ENCODE data around the gene C1QTNF4. TPM values are rescaled to one million over a fixed set of nuclear protein-coding genes. Genes with fewer than 3 reads are reported as not detected.
"Not testable (repeated sequence)": the region's sequence is repeated elsewhere in the genome, so short reads cannot be mapped to it uniquely, and the experiment has no call there.

Gene C1QTNF4
- total RNA-seq, 1 experiment from 2014 or later = 0.42 TPM

DNA sequence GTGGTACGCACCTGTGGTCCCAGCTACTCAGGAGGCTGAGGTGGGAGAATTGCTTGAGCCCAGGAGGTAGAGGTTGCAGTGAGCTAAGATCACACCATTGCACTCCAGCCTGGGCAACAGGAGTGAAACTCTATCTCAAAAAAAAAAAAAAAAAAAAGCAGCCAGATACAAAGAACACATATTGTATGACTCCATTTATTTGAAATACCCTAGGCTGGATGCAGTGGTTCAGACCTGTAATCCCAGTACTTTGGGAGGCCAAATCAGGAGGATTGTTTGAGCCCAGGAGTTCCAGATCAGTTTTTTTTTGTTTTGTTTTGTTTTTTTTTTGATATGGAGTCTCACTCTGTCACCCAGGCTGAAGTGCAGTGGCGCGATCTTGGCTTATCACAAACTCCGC, 31.8 kb downstream of the C1QTNF4 start:
- DNase-seq (ENCODE audit: unreplicated experiment); H3K9me3 Mint-ChIP-seq (ENCODE audit: unreplicated experiment); H3K27me3 Mint-ChIP-seq (ENCODE audit: insufficient read depth, unreplicated experiment); BruUV-seq (replicated peaks); H3K36me3 Mint-ChIP-seq (ENCODE audit: insufficient read depth, unreplicated experiment); H3K4me3 Mint-ChIP-seq (ENCODE audit: unreplicated experiment); H3K4me1 Mint-ChIP-seq (ENCODE audit: insufficient read depth, unreplicated experiment); CTCF ChIA-PET; intact Hi-C loops (cut with micrococcal nuclease); H3K27ac Mint-ChIP-seq (ENCODE audit: low read depth, unreplicated experiment): not testable (repeated sequence)
- POLR2A ChIA-PET = interaction anchor here (1.2 kb wide), 1 partner anchor 10 kb away, joined by 5 read pairs; no protein-coding TSS in a partner anchor

GRCh38 chr11:47560426-47560825, 33.8 kb downstream of the C1QTNF4 start:
- CTCF ChIA-PET = interaction anchor here (0.7 to 0.8 kb wide), 2 partner anchors 28 to 136 kb away, joined by 3 to 6 read pairs; no protein-coding TSS in a partner anchor
- Mint-ChIP-seq H3K4me3 (ENCODE audit: unreplicated experiment) (no peak overlapping the region), H3K36me3 (ENCODE audit: insufficient read depth, unreplicated experiment) (no peaks in the 10 kb centered on the region), H3K27ac (ENCODE audit: low read depth, unreplicated experiment) (no peak overlapping the region), H3K27me3 (ENCODE audit: insufficient read depth, unreplicated experiment) (no peaks in the 10 kb centered on the region), H3K9me3 (ENCODE audit: unreplicated experiment) (no peaks in the 10 kb centered on the region), H3K4me1 (ENCODE audit: insufficient read depth, unreplicated experiment) (peaks cover 6% of the 10 kb centered on the region)
- POLR2A ChIA-PET = no interaction called here
- no peak for TF ChIP-seq CTCF (IDR thresholded peaks at IDR 0.05; ENCODE audit: unreplicated experiment)
- DNase-seq (ENCODE audit: unreplicated experiment) = peak; percentile 37
- BruUV-seq (replicated peaks) = no TSS peak
- intact Hi-C loops (cut with micrococcal nuclease) = no loop called here

- ChIA-PET POLR2A (no interaction called here), CTCF (no interaction called here)
- no peaks in the 10 kb centered on the region for H3K27me3 Mint-ChIP-seq (ENCODE audit: insufficient read depth, unreplicated experiment)
- H3K27ac Mint-ChIP-seq (ENCODE audit: low read depth, unreplicated experiment) = no peak overlapping the region
- peaks cover 6% of the 10 kb centered on the region for H3K4me1 Mint-ChIP-seq (ENCODE audit: insufficient read depth, unreplicated experiment)
- no peak overlapping the region for H3K4me3 Mint-ChIP-seq (ENCODE audit: unreplicated experiment)
- no TSS peak for BruUV-seq (replicated peaks)
- no peak for TF ChIP-seq CTCF (IDR thresholded peaks at IDR 0.05; ENCODE audit: unreplicated experiment)
- no peaks in the 10 kb centered on the region for H3K9me3 Mint-ChIP-seq (ENCODE audit: unreplicated experiment)
- intact Hi-C loops (cut with micrococcal nuclease) = no loop called here
- DNase-seq (ENCODE audit: unreplicated experiment) = no peak
- H3K36me3 Mint-ChIP-seq (ENCODE audit: insufficient read depth, unreplicated experiment) = no peaks in the 10 kb centered on the region
Observed at GRCh38 chr11:47558695-47559094, 35.5 kb downstream of the C1QTNF4 start.

DNA sequence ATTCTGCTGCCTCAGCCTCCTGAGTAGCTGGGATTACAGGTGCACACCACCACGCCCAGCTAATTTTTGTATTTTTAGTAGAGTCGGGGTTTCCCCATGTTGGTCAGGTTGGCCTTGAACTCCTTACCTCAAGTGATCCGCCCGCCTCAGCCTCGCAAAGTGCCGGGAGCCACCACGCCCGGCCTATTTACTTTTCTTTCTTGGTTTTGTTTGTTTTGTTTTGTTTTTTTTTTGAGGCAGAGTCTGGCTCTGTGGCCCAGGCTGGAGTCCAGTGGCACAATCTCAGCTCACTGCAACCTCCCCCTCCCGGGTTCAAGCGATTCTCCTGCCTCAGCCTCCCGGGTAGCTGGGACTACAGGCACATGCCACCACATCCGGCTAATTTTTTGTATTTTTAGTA, 37.2 kb downstream of the C1QTNF4 start:
- H3K9me3 Mint-ChIP-seq (ENCODE audit: unreplicated experiment); BruUV-seq (replicated peaks); H3K36me3 Mint-ChIP-seq (ENCODE audit: insufficient read depth, unreplicated experiment); intact Hi-C loops (cut with micrococcal nuclease); H3K27me3 Mint-ChIP-seq (ENCODE audit: insufficient read depth, unreplicated experiment); H3K27ac Mint-ChIP-seq (ENCODE audit: low read depth, unreplicated experiment); POLR2A ChIA-PET; H3K4me3 Mint-ChIP-seq (ENCODE audit: unreplicated experiment); DNase-seq (ENCODE audit: unreplicated experiment): not testable (repeated sequence)
- H3K4me1 Mint-ChIP-seq (ENCODE audit: insufficient read depth, unreplicated experiment) = peaks cover 11% of the 10 kb centered on the region
- CTCF ChIA-PET = interaction anchor here (0.5 to 1.7 kb wide), 4 partner anchors 12 to 66 kb away, joined by 3 to 4 read pairs (median 3); no protein-coding TSS in a partner anchor

- intact Hi-C loops (cut with micrococcal nuclease) = loop anchor here (5.0 kb wide), 2 partner anchors 56 to 86 kb away; no protein-coding TSS in a partner anchor
- H3K4me3 Mint-ChIP-seq (ENCODE audit: unreplicated experiment) = peak overlapping the region; percentile 100
- peak overlapping the region; percentile 96 for H3K27ac Mint-ChIP-seq (ENCODE audit: low read depth, unreplicated experiment)
- ChIA-PET CTCF (interaction anchor here (0.6 to 3.4 kb wide), 16 partner anchors 12 to 332 kb away, joined by 3 to 22 read pairs (median 4); partner anchors contain the start of genes KBTBD4, NDUFS3 and PTPMT1), POLR2A (interaction anchor here (0.6 to 5.1 kb wide), 15 partner anchors 12 to 214 kb away, joined by 3 to 61 read pairs (median 4); partner anchors contain the start of genes KBTBD4, NDUFS3 and PTPMT1)
- BruUV-seq (replicated peaks) = no TSS peak
- H3K36me3 Mint-ChIP-seq (ENCODE audit: insufficient read depth, unreplicated experiment) = peaks cover 12% of the 10 kb centered on the region
- H3K9me3 Mint-ChIP-seq (ENCODE audit: unreplicated experiment) = no peaks in the 10 kb centered on the region
- DNase-seq (ENCODE audit: unreplicated experiment) = no peak
- H3K27me3 Mint-ChIP-seq (ENCODE audit: insufficient read depth, unreplicated experiment) = no peaks in the 10 kb centered on the region
- peaks cover 16% of the 10 kb centered on the region for H3K4me1 Mint-ChIP-seq (ENCODE audit: insufficient read depth, unreplicated experiment)
- TF ChIP-seq CTCF (IDR thresholded peaks at IDR 0.05; ENCODE audit: unreplicated experiment) = no peak
Observed at GRCh38 chr11:47553406-47553743, 40.8 kb downstream of the C1QTNF4 start.

Measured in MCF 10A (cell line).